ENCODE results near the gene UGT1A4.

UGT1A4 gene

DNA sequence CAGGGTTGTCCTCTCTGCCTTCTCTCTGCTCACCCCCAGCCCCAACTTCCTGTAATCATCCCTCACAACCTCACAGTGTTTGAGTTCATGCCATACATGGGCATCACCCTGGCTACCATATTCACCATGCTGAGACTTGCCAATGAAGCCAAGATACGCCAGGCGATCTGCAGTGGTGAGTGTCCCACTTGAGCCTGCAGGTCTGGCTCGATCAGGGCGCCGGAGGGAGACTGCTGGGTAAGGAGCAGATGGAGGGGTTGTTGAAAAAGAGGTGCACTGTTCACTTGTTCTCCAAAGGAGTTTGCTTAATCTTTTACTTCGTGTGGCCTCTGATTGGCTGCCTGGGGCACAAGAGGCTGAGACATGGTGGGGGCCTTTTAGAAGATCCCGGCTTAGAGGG lies 74.2 kb downstream of the UGT1A4 start:
- no peak for DNase-seq

DNA sequence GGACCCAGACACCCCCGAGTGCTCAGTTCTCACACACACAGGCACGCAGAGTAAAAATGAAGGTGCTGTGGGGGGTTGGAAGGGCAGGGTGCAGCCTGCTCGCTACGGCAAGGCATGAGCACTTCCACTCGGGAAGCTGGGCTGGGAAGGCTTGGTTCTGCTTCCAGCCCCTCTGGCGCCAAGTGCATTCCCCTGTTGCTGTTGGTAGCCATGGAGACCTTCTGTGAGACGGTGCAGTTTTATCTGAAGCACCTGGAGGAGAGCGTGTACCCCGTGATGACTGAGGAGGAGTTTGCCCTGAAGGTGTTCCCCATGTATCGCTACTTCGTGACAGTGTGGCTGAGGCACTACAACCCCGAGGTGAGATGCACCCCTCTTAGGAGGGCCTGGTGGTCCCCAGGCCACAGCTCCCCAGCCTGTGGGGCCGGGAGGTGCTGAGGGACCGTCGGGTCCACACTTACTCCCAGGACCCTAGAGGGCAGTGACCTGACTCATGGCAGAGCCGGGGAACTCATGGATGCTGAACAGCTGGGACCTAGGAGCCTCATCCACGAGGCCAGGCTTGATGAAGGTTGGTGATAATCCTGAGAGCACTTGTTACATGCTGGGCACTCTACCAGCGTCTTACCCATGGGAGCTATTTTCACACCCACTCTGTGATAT lies 75.1 kb downstream of the UGT1A4 start:
- DNase-seq = no peak

GRCh38 chr2:233794128-233794658 lies 75.7 kb downstream of the UGT1A4 start:
- DNase-seq = no peak

DNA sequence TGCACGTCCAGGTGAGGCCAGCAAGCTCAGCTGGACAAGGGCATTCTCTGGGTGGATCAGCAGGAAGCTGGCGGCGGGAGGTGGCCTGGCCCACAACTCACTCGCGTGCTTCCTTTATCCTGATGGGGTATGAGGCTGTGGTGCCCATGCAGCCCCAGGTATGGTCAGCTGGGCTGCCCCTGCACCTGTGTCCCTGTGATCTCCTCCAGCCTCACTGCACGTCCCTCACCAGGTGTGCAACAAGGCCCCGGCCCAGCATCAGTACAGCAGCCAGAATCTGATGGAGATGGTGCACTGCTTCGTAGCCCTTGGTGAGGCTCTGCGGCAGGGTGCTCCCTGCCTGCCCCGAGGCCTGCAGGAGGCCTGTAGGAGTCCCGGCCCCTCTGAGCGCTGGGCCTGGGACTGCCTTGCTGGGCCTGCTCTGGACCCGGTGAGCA lies 77.2 kb downstream of the UGT1A4 start:
- DNase-seq = no peak

DNA sequence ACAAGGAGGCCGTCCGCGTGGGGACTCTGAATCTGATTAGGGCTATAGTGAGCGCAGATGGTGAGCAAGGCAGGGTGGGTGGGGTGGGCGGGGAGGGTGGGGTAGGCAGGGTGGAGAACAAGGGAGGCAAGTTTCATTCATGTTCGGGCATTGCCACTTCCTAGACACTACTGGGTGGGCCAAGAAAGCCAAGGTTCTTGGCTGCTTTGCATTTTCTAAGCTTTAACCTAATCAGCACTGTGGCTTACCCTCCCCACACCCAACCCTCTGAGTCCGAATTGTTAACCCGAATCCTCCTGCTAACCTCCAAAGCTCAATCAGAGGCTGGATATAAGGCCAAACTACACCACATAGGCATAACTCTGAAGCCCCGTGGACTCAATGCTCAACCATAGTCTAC lies 77.7 kb downstream of the UGT1A4 start:
- DNase-seq = no peak

GRCh38 chr2:233798335-233799086 lies 80.0 kb downstream of the UGT1A4 start:
- DNase-seq = no peak

DNA sequence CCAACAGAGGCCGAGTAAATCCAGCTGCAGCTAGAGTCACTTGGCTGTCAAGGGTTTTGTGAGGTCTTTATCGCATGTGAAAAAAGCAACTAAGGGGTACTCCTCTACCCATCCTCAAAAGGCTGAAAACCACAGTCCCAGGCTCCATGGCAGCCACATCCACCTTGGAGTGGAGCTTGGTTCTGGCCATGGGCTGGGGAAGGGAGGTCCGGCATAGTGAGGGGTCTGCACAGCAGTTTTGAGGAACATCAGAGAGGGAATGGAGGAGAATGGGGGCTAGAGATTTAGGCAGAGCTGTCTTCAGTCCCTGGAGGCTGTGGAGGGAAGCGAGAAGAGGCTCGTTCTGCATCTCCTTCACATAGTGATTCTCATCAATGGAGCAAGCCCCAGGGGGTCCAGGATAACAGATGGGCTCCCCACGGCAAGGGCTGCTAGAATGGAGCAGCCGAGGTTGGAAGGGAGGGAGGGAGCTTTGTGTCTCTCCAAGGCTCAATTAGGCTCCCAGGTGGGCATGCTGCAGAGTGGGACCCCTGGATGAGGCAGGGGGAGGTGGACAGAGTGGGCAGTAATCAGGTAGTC lies 80.6 kb downstream of the UGT1A4 start:
- no peak for DNase-seq

- DNase-seq = no peak
Observed at GRCh38 chr2:233799716-233800115, 81.2 kb downstream of the UGT1A4 start.

GRCh38 chr2:233800208-233800607 lies 81.7 kb downstream of the UGT1A4 start:
- no peak for DNase-seq

DNA sequence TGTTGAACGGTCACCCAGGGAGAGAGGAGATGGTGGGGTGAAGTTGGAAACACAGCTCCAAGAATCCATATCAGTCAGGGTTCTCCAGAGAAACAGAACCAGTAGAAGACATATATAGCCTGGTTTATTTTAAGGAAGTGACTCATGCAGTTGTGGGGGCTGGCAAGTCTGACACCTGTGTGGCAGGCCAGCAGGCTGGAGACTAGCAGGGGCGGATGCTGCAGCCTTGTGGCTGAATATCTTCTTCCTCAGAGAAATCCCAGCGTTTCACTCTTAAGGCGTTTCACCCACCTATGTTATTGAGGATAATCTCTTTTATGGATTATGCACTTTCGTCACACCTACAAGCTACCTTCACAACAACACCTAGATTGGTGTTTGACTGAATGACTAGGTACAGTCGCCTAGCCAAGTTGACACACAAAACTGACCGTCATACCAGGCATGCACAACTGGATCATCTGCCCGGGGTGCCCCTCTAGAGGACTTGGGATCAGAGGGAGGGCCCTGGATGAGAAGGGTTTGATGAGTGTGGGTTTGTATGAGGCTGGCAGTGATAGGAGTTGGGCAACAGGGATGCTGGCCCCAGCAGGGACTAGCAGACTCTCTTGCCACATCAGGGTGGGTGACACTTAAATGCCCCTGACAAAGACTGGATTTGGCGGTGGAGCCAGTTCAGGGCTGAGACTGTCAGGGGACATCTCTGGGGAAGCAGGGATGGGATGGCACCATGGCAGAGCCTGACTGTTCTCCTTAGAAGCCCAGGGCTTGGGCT lies 83.0 kb downstream of the UGT1A4 start:
- no peak for DNase-seq

GRCh38 chr2:233802132-233802815 lies 83.7 kb downstream of the UGT1A4 start:
- DNase-seq = no peak

DNA sequence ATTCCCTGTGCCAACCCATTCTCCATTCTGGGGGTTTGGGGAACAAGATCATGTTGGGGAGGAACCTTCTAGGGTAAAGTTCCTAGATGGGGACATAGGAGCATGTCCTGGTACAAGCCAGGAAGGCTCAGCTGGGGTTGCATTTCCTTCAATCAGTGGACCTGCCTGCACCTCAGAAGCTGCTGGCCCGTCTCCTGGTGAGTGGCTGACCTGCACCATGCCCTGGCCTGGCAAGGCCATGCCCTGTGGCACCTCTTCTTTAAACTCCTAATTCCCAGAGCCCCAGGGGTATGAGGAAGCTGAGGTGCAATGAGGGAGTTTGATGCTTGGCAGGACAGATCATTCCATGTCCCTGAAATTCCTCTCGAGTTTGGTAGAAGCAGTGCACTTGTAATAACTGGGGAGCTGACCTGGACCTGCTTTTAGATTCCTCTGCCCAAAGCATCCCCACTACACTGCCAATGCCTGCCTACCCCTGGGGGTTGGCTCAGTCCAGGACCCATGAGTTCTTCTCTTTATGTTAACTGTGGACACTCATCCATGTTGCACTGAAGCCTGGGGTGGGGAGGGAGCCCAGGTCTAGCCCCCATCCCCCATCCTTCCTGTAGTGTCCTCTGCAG lies 84.9 kb downstream of the UGT1A4 start:
- DNase-seq = no peak

DNA sequence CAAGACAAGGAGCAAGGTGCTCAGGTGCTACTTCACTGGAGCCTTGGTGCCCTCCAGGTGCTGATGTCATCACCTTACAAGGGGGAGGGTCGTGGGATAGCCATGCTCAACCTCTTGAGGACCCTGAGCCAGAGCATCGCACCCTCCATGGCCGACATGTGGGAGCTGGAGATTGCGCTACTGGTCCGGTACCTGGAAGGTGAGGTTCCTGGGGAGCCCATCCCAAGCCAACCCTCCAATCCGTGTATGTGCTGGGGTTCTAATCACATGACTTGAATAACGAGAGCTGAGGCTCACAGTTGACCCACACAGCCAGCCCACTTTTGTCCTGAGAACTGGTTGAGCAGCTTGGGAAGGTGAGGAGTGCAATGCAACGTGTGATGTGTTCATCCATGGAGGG lies 85.5 kb downstream of the UGT1A4 start:
- DNase-seq = no peak

- no peak for DNase-seq
Observed at GRCh38 chr2:233807215-233807865, 88.8 kb downstream of the UGT1A4 start.

DNA sequence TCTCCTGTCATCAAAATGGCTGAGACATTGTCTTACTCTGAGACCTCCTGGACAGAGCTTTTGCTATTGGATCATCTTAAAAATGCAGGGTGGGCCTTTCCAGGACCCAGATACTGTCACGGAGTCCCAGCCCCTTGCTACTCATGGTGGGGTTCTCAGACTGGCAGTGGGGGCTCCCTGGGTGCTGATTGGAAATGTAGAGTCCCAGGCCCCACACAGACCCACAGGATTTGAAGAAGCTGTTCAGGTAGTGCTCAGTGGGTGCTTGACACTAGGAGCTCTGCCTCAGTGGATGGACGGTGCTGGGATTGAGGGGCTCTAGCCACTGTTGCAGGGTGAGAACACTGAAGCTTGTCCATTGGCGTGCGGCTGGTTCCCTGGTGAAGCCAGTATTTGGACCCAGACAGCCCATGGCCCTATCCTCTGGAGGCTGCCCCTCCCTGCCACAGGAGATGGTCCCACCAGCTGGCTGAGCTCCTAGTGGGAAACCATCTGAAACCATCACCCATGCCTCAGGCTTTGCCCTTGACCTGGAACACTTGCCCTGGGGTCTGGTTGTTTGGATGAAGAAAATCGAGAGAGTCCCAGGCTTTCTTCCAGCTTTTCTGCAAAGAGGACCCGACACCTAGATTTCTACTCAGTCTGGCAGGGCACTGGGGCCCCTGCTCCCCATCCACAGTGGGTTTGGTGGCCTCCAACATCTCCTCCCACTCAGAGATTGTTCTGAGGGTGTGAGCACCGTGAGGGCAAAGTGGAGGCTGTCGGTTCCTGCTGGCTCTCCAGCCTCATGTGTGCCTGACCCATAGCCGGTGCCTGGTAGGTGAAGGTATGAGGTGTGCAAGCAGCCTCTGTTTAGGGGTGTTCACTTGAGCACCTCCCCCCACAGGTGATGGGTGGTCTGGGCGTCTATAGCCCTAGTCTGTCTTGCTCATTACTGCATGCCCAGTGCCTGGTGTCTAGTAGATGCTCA lies 89.7 kb downstream of the UGT1A4 start:
- no peak for DNase-seq

DNA sequence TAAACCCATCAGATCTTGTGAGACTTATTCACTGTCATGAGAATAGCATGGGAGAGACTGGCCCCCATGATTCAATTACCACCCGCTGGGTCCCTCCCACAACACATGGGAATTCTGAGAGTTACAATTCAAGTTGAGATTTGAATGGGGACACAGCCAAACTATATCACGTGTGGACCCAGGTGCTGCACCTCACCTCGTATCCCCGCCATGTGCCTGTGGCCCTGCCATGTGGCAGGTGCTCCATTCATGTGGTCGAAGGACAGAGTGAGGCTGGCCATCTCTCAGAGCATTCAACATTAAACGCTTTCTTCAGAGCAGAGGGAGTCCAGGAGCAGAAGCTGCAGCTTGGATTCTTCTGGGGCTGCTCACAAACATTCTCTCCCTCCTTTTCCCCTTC lies 91.8 kb downstream of the UGT1A4 start:
- no peak for DNase-seq

DNA sequence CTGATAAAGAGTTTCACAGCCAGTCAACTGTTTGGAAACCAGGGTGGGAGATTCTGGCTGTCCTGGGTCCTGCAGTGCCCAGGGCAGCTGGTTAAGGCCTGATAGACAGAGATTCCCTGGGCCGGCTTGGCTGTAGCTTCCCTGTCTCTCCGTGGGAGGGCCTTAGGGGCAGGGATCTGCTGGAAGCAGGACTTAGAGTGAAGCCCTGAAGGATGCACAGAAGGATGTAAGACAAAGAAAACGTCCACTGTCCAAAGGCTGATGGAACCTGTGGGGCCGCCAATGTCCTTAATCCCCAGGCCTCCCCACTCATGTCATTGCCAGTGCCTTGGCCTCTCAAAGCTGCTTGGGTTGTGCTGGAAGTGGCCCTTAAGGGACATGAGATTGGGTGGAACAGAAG lies 92.6 kb downstream of the UGT1A4 start:
- DNase-seq = no peak

DNA sequence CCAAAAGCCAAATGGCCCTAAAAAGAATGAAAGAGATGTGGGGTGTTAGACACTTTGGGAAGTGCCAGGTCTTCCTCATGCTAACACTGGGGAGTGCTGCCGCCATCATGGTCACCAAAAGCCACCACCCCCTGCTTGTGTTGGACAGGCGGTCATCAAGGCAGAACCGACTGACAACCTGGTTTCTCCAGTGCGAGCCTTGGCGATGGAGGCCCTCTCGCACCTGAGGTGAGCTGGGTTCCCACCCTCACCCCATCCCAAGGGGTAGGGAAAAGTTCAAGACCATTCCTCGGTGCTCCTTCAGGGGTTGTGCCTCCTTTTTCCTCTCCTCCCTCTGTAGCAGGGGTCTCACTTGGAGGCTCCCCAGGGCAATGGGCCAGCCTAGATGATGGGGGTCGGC lies 93.2 kb downstream of the UGT1A4 start:
- no peak for DNase-seq

GRCh38 chr2:233813236-233814055 lies 94.9 kb downstream of the UGT1A4 start:
- no peak for DNase-seq

Data from midbrain (tissue), 1 donor.